GM12891 (cell line): ENCODE measurements around the gene SHC3.

ENCODE experiments used
- PAX5 ChIP-seq: IDR thresholded peaks from 2 replicates; pipeline ENCODE4 v1.6.1; 2011; ENCODE audit warnings: low read length, moderate library complexity, mild to moderate bottlenecking; ENCODE audit not compliant: insufficient read depth, severe bottlenecking
- POLR2A ChIP-seq: IDR thresholded peaks from 2 replicates; pipeline ENCODE4 v1.6.1; 2011; ENCODE audit warnings: low read depth, low read length, control low read depth
- POLR2AphosphoS5 ChIP-seq: IDR thresholded peaks from 2 replicates; pipeline ENCODE4 v1.6.1; 2011; ENCODE audit warnings: low read depth, low read length, control low read depth
- POU2F2 ChIP-seq: IDR thresholded peaks from 2 replicates; pipeline ENCODE4 v1.6.1; 2011; ENCODE audit warnings: low read depth, mild to moderate bottlenecking, control low read depth, low read length, moderate library complexity
- SPI1 ChIP-seq: IDR thresholded peaks from 2 replicates; pipeline ENCODE4 v1.6.1; 2011; ENCODE audit warnings: low read depth, low read length, control low read depth
- TAF1 ChIP-seq: IDR thresholded peaks from 2 replicates; pipeline ENCODE4 v1.6.1; 2011; ENCODE audit warnings: low read depth, low read length, control low read depth

DNA sequence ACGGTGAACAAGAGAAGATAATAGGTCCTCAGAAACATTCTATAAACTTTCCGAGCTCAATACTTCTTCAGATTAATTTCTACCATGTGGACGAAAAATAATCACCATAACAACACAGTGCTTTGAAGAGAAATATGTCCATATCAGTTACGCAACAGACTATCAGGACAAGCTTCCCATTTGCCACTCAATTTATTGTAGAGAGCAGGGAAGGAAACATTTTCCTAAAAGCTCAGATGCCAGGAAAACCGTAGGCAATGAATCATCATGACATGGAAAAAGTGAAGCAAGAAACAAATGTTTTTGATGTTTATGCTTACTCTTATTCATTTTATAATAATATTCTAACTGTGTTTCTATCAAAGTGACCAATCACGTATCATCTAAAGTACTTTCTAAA, 99.8 kb downstream of the SHC3 start:
- TF ChIP-seq POLR2A (no peak), POLR2AphosphoS5 (no peak), TAF1 (no peak), PAX5 (no peak), POU2F2 (no peak), SPI1 (no peak)
